Neural progenitor cell (in vitro differentiated cells): ENCODE measurements around the gene KLK10. TPM values are rescaled to one million over a fixed set of nuclear protein-coding genes. Genes with fewer than 3 reads are reported as not detected.

Experiments used
- DNase-seq: peaks from one replicate; pipeline ENCODE4 v3.0.0-alpha.2; 2016; ENCODE audit warnings: low spot score
- H2AFZ ChIP-seq: fragments of 200-600 bp; sonication (generic); replicated peaks from 2 replicates; pipeline ENCODE4 v1.6.1; 2016; ENCODE audit warnings: antibody characterized with exemption
- H3F3A ChIP-seq: fragments of 200-600 bp; sonication (generic); 2 replicates; pipeline ENCODE4 v1.6.1; 2016; ENCODE audit warnings: antibody characterized with exemption, low read depth
- H3K27ac ChIP-seq: fragments of 200-600 bp; sonication (generic); 2 replicates; pipeline ENCODE4 v1.5.1; 2016; ENCODE audit warnings: mild to moderate bottlenecking
- H3K27me3 ChIP-seq: fragments of 200-600 bp; sonication (generic); 2 replicates; pipeline ENCODE4 v1.6.1; 2016; ENCODE audit warnings: mild to moderate bottlenecking, moderate library complexity
- H3K36me3 ChIP-seq: fragments of 200-600 bp; sonication (generic); 2 replicates; pipeline ENCODE4 v1.5.1; 2016
- H3K4me1 ChIP-seq: fragments of 200-600 bp; sonication (generic); 2 replicates; pipeline ENCODE4 v1.6.1; 2016; ENCODE audit warnings: mixed run types
- H3K4me2 ChIP-seq: fragments of 200-600 bp; sonication (generic); 2 replicates; pipeline ENCODE4 v1.6.1; 2016
- H3K4me3 ChIP-seq: fragments of 200-600 bp; sonication (generic); 2 replicates; pipeline ENCODE4 v1.5.1; 2016
- H3K79me2 ChIP-seq: fragments of 200-600 bp; sonication (generic); 2 replicates; pipeline ENCODE4 v1.6.1; 2016; ENCODE audit warnings: low read depth
- H3K9ac ChIP-seq: fragments of 200-600 bp; sonication (generic); 2 replicates; pipeline ENCODE4 v1.6.1; 2016
- H3K9me3 ChIP-seq: fragments of 200-600 bp; sonication (generic); 2 replicates; pipeline ENCODE4 v1.5.1; 2016; ENCODE audit warnings: low read depth
- H4K20me1 ChIP-seq: fragments of 200-600 bp; sonication (generic); 2 replicates; pipeline ENCODE4 v1.6.1; 2016; ENCODE audit warnings: low read depth
- H3K27ac Mint-ChIP-seq: 3 replicates; pipeline ENCODE4 v1.8.0; 2021; ENCODE audit warnings: mixed read lengths
- H3K27me3 Mint-ChIP-seq: 2 replicates; pipeline ENCODE4 v1.8.0; 2022; ENCODE audit warnings: low read depth, mild to moderate bottlenecking, inconsistent platforms, moderate library complexity, mixed read lengths; ENCODE audit not compliant: insufficient read depth
- H3K36me3 Mint-ChIP-seq: 3 replicates; pipeline ENCODE4 v1.8.0; 2021; ENCODE audit warnings: mixed read lengths
- H3K4me1 Mint-ChIP-seq: 3 replicates; pipeline ENCODE4 v1.8.0; 2021; ENCODE audit warnings: mixed read lengths
- H3K4me3 Mint-ChIP-seq: 3 replicates; pipeline ENCODE4 v1.8.0; 2021; ENCODE audit warnings: mild to moderate bottlenecking, moderate library complexity, mixed read lengths
- H3K9me3 Mint-ChIP-seq: 3 replicates; pipeline ENCODE4 v1.8.0; 2020; ENCODE audit warnings: mixed read lengths
- EZH2 ChIP-seq: fragments of 200-600 bp; sonication (generic); IDR thresholded peaks from 2 replicates; pipeline ENCODE4 v1.6.1; 2017; ENCODE audit warnings: antibody characterized with exemption, mild to moderate bottlenecking, moderate library complexity
- EZH2phosphoT487 ChIP-seq: fragments of 200-600 bp; sonication (generic); IDR thresholded peaks from 2 replicates; pipeline ENCODE4 v1.6.1; 2017; ENCODE audit warnings: antibody characterized with exemption
- total RNA-seq: library from RNA; depleted of rRNA; stranded (reverse); fragments of >200 nt; gene quantifications from 2 replicates; pipeline ENCODE4 v1.2.3, GENCODE V29; 2015; ENCODE audit warnings: low replicate concordance
- TF ChIP-seq, protein P1 (sequence below): fragments of 200-600 bp; sonication (generic); IDR thresholded peaks from 2 replicates; pipeline ENCODE4 v1.5.1; 2017; ENCODE audit warnings: antibody characterized with exemption, mild to moderate bottlenecking

Gene KLK10
- total RNA-seq, 1 donor from 2014 or later, result not detected

GRCh38 chr19:51009061-51009891 is 10.2 kb downstream of the KLK10 start:
- Mint-ChIP-seq H3K9me3 (no peaks in the 10 kb centered on the region), H3K36me3 (no peaks in the 10 kb centered on the region), H3K27ac (no peak overlapping the region), H3K4me3 (no peak overlapping the region), H3K4me1 (no peaks in the 10 kb centered on the region), H3K27me3 (peaks cover 22% of the 10 kb centered on the region)
- Histone ChIP-seq H3F3A (no peaks in the 10 kb centered on the region), H3K27me3 (peaks cover 52% of the 10 kb centered on the region), H3K79me2 (no peaks in the 10 kb centered on the region), H3K27ac (no peak overlapping the region), H3K36me3 (no peaks in the 10 kb centered on the region), H3K4me1 (no peaks in the 10 kb centered on the region), H3K4me2 (no peak overlapping the region), H3K9me3 (no peaks in the 10 kb centered on the region), H3K4me3 (no peak overlapping the region), H2AFZ (no peak overlapping the region), H3K9ac (no peak overlapping the region), H4K20me1 (no peaks in the 10 kb centered on the region)
- DNase-seq, result no peak
- TF ChIP-seq, protein P1, sequence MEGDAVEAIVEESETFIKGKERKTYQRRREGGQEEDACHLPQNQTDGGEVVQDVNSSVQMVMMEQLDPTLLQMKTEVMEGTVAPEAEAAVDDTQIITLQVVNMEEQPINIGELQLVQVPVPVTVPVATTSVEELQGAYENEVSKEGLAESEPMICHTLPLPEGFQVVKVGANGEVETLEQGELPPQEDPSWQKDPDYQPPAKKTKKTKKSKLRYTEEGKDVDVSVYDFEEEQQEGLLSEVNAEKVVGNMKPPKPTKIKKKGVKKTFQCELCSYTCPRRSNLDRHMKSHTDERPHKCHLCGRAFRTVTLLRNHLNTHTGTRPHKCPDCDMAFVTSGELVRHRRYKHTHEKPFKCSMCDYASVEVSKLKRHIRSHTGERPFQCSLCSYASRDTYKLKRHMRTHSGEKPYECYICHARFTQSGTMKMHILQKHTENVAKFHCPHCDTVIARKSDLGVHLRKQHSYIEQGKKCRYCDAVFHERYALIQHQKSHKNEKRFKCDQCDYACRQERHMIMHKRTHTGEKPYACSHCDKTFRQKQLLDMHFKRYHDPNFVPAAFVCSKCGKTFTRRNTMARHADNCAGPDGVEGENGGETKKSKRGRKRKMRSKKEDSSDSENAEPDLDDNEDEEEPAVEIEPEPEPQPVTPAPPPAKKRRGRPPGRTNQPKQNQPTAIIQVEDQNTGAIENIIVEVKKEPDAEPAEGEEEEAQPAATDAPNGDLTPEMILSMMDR, result no peak
- TF ChIP-seq EZH2, result no peak
- TF ChIP-seq EZH2phosphoT487, result no peak

GRCh38 chr19:51007488-51007887 is 12.0 kb downstream of the KLK10 start:
- peaks cover 50% of the 10 kb centered on the region for H3K27me3 ChIP-seq
- H3K9ac ChIP-seq, result no peak overlapping the region
- no peak for DNase-seq
- no peaks in the 10 kb centered on the region for H3K4me1 ChIP-seq
- no peaks in the 10 kb centered on the region for H3F3A ChIP-seq
- H2AFZ ChIP-seq, result no peak overlapping the region
- no peaks in the 10 kb centered on the region for H3K9me3 Mint-ChIP-seq
- H3K4me3 Mint-ChIP-seq, result no peak overlapping the region
- no peaks in the 10 kb centered on the region for H3K9me3 ChIP-seq
- H3K27ac Mint-ChIP-seq, result no peak overlapping the region
- H3K4me3 ChIP-seq, result no peak overlapping the region
- no peak overlapping the region for H3K27ac ChIP-seq
- H3K79me2 ChIP-seq, result no peaks in the 10 kb centered on the region
- no peak overlapping the region for H3K4me2 ChIP-seq
- no peaks in the 10 kb centered on the region for H3K36me3 Mint-ChIP-seq
- TF ChIP-seq EZH2 (no peak), EZH2phosphoT487 (no peak)
- TF ChIP-seq, protein P1, result no peak
- no peaks in the 10 kb centered on the region for H3K36me3 ChIP-seq
- no peaks in the 10 kb centered on the region for H4K20me1 ChIP-seq
- H3K27me3 Mint-ChIP-seq, result peaks cover 14% of the 10 kb centered on the region
- H3K4me1 Mint-ChIP-seq, result no peaks in the 10 kb centered on the region

GRCh38 chr19:51006406-51006805 is 13.1 kb downstream of the KLK10 start:
- H3K4me3 Mint-ChIP-seq, result no peak overlapping the region
- H3K36me3 ChIP-seq, result no peaks in the 10 kb centered on the region
- no peak overlapping the region for H3K9ac ChIP-seq
- H3F3A ChIP-seq, result no peaks in the 10 kb centered on the region
- no peak overlapping the region for H3K27ac ChIP-seq
- H3K4me1 Mint-ChIP-seq, result peaks cover 10% of the 10 kb centered on the region
- no peak overlapping the region for H3K27ac Mint-ChIP-seq
- no peak overlapping the region for H2AFZ ChIP-seq
- H3K4me3 ChIP-seq, result no peak overlapping the region
- H3K27me3 ChIP-seq, result peaks cover 50% of the 10 kb centered on the region
- peaks cover 9% of the 10 kb centered on the region for H3K4me1 ChIP-seq
- H4K20me1 ChIP-seq, result no peaks in the 10 kb centered on the region
- DNase-seq, result no peak
- H3K9me3 ChIP-seq, result no peaks in the 10 kb centered on the region
- no peaks in the 10 kb centered on the region for H3K36me3 Mint-ChIP-seq
- H3K27me3 Mint-ChIP-seq, result peaks cover 19% of the 10 kb centered on the region
- no peaks in the 10 kb centered on the region for H3K79me2 ChIP-seq
- H3K9me3 Mint-ChIP-seq, result no peaks in the 10 kb centered on the region
- no peak overlapping the region for H3K4me2 ChIP-seq
- TF ChIP-seq, protein P1, result no peak
- TF ChIP-seq EZH2, result no peak
- TF ChIP-seq EZH2phosphoT487, result no peak
